Lower leg skin (tissue), 4 donors: Measurements from ENCODE around the gene ARRB2. TPM values are rescaled to one million over a fixed set of nuclear protein-coding genes. Genes with fewer than 3 reads are reported as not detected.

ENCODE experiments used
- DNase-seq, 2 donors: peaks; one replicate each; pipeline ENCODE4 v3.0.0-alpha.2; 2019; ENCODE audit warnings: low spot score in 2 of 2
- H3K4me3 ChIP-seq: fragments of 200-600 bp; sonication (generic); 2 replicates; pipeline ENCODE4 v1.5.1; 2017; ENCODE audit warnings: mild to moderate bottlenecking, low read depth; ENCODE audit not compliant: poor library complexity, severe bottlenecking
- CTCF ChIP-seq, 3 donors: fragments of 450-650 bp; IDR thresholded peaks; one replicate each; pipeline ENCODE4 v1.5.1; 2016; ENCODE audit warnings: antibody characterized with exemption in 3 of 3, mild to moderate bottlenecking in 3 of 3, moderate library complexity in 2 of 3
- POLR2A ChIP-seq, 2 donors: fragments of 450-650 bp; IDR thresholded peaks; one replicate each; pipeline ENCODE4 v1.6.1; 2016 to 2017; ENCODE audit warnings: antibody characterized with exemption in 2 of 2, mild to moderate bottlenecking in 1 of 2, moderate library complexity in 1 of 2
- WGBS, 2 donors: methylation state at CpG; one replicate each; pipeline ENCODE4 v1.1.5; 2018; 5-methylcytosine and 5-hydroxymethylcytosine counted together
- intact Hi-C: fragments of 100-400 bp; cut with DNase I; formaldehyde crosslinking; loops from one replicate; pipeline ENCODE4 v1.15.0; 2023; ENCODE audit warnings: low total_unique reads
- total RNA-seq, 4 donors: library from RNA; depleted of rRNA; stranded (reverse); fragments of >200 nt; gene quantifications; one replicate each; pipeline ENCODE4 v1.1.0, GENCODE V29; 2016

ARRB2 gene
- total RNA-seq, 4 donors from 2014 or later, result 8.5 to 16.4 (median 11.8) TPM

DNA sequence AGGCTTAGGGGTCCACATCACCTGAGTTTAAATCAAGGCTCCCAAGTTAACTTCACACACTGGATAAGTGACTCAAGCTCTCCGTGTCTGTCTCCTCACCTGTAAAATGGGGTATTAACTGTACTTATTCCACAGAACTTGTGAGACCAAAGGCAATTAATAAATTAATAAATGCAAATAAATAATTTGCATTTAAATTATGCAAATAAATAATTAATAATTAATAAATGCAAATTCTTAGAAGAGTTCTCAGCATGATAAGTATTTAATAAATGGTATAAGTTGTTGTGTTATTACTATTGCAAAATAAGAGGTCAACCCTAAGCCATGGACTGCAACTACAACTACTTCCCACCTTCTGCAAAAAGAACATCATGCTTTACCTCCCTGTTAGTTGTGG, 43.0 kb downstream of the ARRB2 start:
- WGBS, 2 donors, result 90 to 92% methylated on average over 1 of the region's 1 CpG
- DNase-seq, result no peak
- no peak for TF ChIP-seq CTCF (IDR thresholded peaks at IDR 0.05)
- TF ChIP-seq POLR2A (IDR thresholded peaks at IDR 0.05), result no peak
- H3K4me3 ChIP-seq, result no peak overlapping the region
- intact Hi-C loops, result no loop called here

- no peak overlapping the region for H3K4me3 ChIP-seq
- TF ChIP-seq POLR2A (IDR thresholded peaks at IDR 0.05), result no peak
- TF ChIP-seq CTCF (IDR thresholded peaks at IDR 0.05), result peak in 1 of 3 donors; percentile 8
- intact Hi-C loops, result no loop called here
- DNase-seq, result no peak
- 87% methylated on average over 10 of the region's 10 CpGs for WGBS, 2 donors
Measured at GRCh38 chr17:4759776-4760236, 49.4 kb downstream of the ARRB2 start.

GRCh38 chr17:4764595-4764994, 54.2 kb downstream of the ARRB2 start:
- WGBS, 2 donors, result 68 to 69% methylated on average over 3 of the region's 3 CpGs
- no peak overlapping the region for H3K4me3 ChIP-seq
- intact Hi-C loops, result no loop called here

DNA sequence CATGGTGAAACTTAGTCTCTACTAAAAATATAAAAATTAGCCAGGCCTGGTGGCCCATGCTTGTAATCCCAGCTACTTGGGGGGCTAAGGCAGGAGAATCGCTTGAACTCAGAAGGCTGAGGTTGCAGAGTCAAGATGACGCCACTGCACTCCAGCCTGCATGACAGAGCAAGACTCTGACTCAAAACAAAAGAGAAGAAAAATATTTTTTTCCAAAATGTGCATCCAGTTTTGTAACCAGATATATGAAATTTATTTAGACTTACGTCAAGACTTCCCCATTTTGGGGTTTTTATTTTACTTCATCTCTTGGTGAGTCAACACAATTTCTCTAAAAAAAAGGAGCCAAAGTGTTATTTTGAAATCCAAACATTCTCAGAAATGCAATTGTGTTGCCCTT, 55.8 kb downstream of the ARRB2 start:
- H3K4me3 ChIP-seq, result no peak overlapping the region
- no peak for DNase-seq
- intact Hi-C loops, result no loop called here
- 77 to 80% methylated on average over 3 of the region's 3 CpGs for WGBS, 2 donors
- TF ChIP-seq CTCF (IDR thresholded peaks at IDR 0.05) (no peak), POLR2A (IDR thresholded peaks at IDR 0.05) (no peak)

More at GRCh38 chr17:4764595-4764994, 54.2 kb downstream of the ARRB2 start:
- TF ChIP-seq CTCF (IDR thresholded peaks at IDR 0.05) (no peak), POLR2A (IDR thresholded peaks at IDR 0.05) (no peak)
- no peak for DNase-seq

DNA sequence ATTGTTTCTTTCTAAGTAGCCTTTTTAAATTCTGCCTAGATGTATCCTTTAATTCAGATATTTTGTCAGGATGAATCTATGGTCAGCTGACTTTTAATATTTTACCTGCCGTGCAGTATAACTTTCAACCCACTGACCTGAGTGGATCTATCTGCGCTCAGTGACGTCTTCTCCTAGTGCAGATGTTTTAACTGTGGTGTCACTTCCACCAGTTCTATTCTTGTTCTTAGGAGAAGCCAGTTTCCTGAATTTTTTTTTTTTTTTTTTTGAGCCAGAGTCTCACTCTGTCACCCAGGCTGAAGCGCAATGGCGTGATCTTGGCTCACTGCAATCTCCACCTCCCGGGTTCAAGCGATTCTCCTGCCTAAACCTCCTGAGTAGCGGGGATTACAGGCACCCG, 56.3 kb downstream of the ARRB2 start:
- H3K4me3 ChIP-seq, result no peak overlapping the region
- WGBS, 2 donors, result 83 to 84% methylated on average over 9 of the region's 9 CpGs
- DNase-seq, result no peak
- TF ChIP-seq CTCF (IDR thresholded peaks at IDR 0.05) (no peak), POLR2A (IDR thresholded peaks at IDR 0.05) (no peak)
- intact Hi-C loops, result no loop called here

GRCh38 chr17:4768298-4768697, 57.9 kb downstream of the ARRB2 start:
- TF ChIP-seq CTCF (IDR thresholded peaks at IDR 0.05) (no peak), POLR2A (IDR thresholded peaks at IDR 0.05) (no peak)
- H3K4me3 ChIP-seq, result no peak overlapping the region
- WGBS, 2 donors, result 74 to 82% methylated on average over 6 of the region's 6 CpGs
- intact Hi-C loops, result no loop called here
- no peak for DNase-seq
